Peyer's patch (tissue), 4 donors: ENCODE results near the gene DSG4. TPM values are rescaled to one million over a fixed set of nuclear protein-coding genes. Genes with fewer than 3 reads are reported as not detected.

Experiments
- DNase-seq, 3 donors: peaks; one replicate each; pipeline ENCODE4 v3.0.0-alpha.2; 2017 to 2019
- H3K27ac ChIP-seq, 4 donors: fragments of 200-600 bp; sonication (generic); one replicate each; pipeline ENCODE4 v1.5.1; 2016 to 2019
- H3K27me3 ChIP-seq, 2 donors: fragments of 200-600 bp; sonication (generic); one replicate each; pipeline ENCODE4 v1.5.1; 2019
- H3K36me3 ChIP-seq, 3 donors: fragments of 200-600 bp; sonication (generic); one replicate each; pipeline ENCODE4 v1.5.1; 2016 to 2019
- H3K4me1 ChIP-seq, 4 donors: fragments of 200-600 bp; sonication (generic); one replicate each; pipeline ENCODE4 v1.5.1; 2016 to 2019
- H3K4me3 ChIP-seq, 4 donors: fragments of 200-600 bp; sonication (generic); 1 replicate in 3 of 4; 2 replicates in 1 of 4; pipeline ENCODE4 v1.5.1; 2016 to 2019; ENCODE audit warnings: mild to moderate bottlenecking in 1 of 4
- H3K9me3 ChIP-seq, 4 donors: fragments of 200-600 bp; sonication (generic); one replicate each; pipeline ENCODE4 v1.5.1; 2016 to 2019; ENCODE audit warnings: mild to moderate bottlenecking in 1 of 4
- POLR2A ChIP-seq, 2 donors: fragments of 450-650 bp; IDR thresholded peaks; one replicate each; pipeline ENCODE4 v1.5.1; 2017; ENCODE audit warnings: antibody characterized with exemption in 2 of 2, mild to moderate bottlenecking in 2 of 2, moderate library complexity in 2 of 2
- total RNA-seq, 4 donors: library from RNA; depleted of rRNA; stranded (reverse); fragments of >200 nt; gene quantifications; one replicate each; pipeline ENCODE4 v1.1.0, GENCODE V29; 2016
- TF ChIP-seq, protein P1 (sequence below), 6 experiments: fragments of 450-650 bp in 4 of 6; fragments of 200-600 bp in 2 of 6; sonication (generic) in 1 of 6; IDR thresholded peaks; one replicate each; pipeline ENCODE4 v1.5.1; 2017 to 2019; ENCODE audit warnings: antibody characterized with exemption in 6 of 6, mild to moderate bottlenecking in 3 of 6, moderate library complexity in 1 of 6

The DSG4 gene
- total RNA-seq, 4 donors from 2014 or later: 0.35 to 0.38 TPM; not detected in 2

DNA sequence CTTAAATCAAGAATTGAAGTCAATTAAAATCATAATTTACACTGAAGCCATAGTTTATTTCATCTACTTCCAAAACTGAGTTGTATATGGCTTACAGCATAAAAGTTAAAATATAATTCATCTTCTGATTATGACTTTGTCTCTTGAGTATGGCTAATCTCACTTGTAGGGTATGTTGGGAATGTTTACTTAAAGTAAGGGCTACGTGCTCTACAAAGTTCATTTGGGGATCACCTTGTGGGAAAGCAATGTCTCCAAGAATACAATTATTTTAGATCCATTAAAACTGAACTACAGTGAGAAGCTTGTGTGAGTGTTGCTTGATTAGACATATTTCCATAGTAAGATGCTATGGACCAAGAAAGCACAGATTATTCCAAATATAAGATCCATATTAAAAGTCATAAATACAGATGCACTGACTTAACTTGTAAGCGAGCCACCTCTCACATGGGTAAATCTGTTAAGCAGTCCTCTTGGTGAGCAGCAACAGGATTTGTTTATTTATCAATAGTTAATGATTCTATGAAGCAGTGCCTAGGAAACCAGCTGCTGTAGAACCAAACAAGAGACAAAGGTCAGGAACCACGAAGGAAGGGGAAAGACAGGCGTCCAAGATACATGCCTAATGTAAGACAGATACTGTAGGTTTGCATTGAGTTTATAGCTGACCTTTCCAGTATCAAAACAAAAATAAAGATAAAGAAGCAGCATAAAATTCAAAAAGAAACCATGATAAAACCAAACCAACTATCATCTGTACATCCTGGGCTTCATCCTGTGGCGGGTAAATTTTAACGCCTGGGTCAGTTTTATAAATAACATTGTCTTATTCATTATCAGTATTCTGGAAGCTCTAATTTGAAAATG, 24.8 kb downstream of the DSG4 start:
- Histone ChIP-seq H3K36me3 (no peaks in the 10 kb centered on the region), H3K27ac (peak overlapping the region in 2 of 4 donors; percentile 8 to 37), H3K4me3 (no peak overlapping the region), H3K27me3 (no peaks in the 10 kb centered on the region), H3K9me3 (no peaks in the 10 kb centered on the region), H3K4me1 (peaks cover 0 to 47% (median 2%) of the 10 kb centered on the region in 4 donors)
- TF ChIP-seq, protein P1, sequence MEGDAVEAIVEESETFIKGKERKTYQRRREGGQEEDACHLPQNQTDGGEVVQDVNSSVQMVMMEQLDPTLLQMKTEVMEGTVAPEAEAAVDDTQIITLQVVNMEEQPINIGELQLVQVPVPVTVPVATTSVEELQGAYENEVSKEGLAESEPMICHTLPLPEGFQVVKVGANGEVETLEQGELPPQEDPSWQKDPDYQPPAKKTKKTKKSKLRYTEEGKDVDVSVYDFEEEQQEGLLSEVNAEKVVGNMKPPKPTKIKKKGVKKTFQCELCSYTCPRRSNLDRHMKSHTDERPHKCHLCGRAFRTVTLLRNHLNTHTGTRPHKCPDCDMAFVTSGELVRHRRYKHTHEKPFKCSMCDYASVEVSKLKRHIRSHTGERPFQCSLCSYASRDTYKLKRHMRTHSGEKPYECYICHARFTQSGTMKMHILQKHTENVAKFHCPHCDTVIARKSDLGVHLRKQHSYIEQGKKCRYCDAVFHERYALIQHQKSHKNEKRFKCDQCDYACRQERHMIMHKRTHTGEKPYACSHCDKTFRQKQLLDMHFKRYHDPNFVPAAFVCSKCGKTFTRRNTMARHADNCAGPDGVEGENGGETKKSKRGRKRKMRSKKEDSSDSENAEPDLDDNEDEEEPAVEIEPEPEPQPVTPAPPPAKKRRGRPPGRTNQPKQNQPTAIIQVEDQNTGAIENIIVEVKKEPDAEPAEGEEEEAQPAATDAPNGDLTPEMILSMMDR (IDR thresholded peaks at IDR 0.05): no peak
- no peak for TF ChIP-seq POLR2A (IDR thresholded peaks at IDR 0.05)
- peak in 1 of 3 donors; percentile 58 for DNase-seq

DNA sequence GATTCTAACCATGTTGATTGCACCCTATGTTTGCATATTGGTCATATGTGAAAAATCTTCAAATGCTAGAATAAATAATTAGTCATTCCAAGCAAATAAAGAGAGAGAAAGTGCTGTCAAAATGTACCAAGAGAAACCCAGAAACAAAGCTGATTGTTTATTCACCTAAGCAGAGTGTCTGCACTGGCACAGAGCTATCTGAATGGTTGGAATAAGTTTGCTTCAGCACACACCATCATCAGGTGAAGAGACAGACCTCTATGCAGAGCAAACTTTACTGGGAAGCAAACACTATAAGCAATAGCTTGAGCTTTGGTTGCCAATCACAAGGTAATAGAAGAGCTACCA, 25.4 kb downstream of the DSG4 start:
- Histone ChIP-seq H3K4me3 (no peak overlapping the region), H3K36me3 (no peaks in the 10 kb centered on the region), H3K4me1 (peaks cover 0 to 41% (median 2%) of the 10 kb centered on the region in 4 donors), H3K27ac (peak overlapping the region in 2 of 4 donors; percentile 8 to 29), H3K27me3 (no peaks in the 10 kb centered on the region), H3K9me3 (no peaks in the 10 kb centered on the region)
- TF ChIP-seq, protein P1 (IDR thresholded peaks at IDR 0.05): no peak
- TF ChIP-seq POLR2A (IDR thresholded peaks at IDR 0.05): no peak
- DNase-seq: no peak

DNA sequence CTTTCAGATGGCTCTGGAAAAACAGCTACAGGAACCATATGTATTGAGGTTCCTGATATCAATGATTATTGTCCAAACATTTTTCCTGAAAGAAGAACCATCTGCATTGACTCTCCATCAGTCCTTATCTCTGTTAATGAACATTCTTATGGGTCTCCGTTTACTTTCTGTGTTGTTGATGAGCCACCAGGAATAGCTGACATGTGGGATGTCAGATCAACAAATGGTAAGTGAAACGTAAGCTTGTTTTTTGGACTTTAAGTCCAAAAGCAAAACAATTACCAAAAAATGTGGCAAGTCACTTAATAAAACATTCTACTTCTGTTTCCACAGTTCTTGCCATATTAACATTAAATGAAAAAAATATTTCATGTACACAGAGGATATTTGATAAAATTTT, 26.8 kb downstream of the DSG4 start:
- DNase-seq: no peak
- no peak overlapping the region for H3K4me3 ChIP-seq

DNA sequence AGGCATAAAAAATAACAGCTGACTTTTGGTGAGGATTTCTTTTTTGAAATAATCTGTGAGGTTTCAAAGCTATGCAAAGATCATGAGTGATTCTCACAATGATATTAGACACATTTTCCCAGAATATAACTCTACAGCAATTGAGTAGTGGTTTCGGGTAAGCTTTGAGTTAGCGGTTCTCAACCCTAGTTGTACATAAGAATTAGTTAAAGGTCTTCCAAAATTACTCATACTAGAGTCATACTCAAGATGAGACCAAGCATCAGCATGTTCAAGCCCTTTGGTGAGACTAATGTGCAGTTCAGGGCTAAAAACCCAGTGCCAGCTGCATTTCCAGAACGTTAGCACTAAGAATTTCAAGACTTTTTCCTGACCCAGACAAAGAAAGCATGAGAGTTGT, 31.1 kb downstream of the DSG4 start:
- TF ChIP-seq, protein P1 (IDR thresholded peaks at IDR 0.05): no peak
- no peak for TF ChIP-seq POLR2A (IDR thresholded peaks at IDR 0.05)
- no peak for DNase-seq
- no peaks in the 10 kb centered on the region for H3K4me1 ChIP-seq
- H3K27ac ChIP-seq: no peak overlapping the region
- no peaks in the 10 kb centered on the region for H3K9me3 ChIP-seq
- H3K36me3 ChIP-seq: no peaks in the 10 kb centered on the region
- no peaks in the 10 kb centered on the region for H3K27me3 ChIP-seq
- H3K4me3 ChIP-seq: no peak overlapping the region

More for the DNA sequence above, 26.8 kb downstream of the DSG4 start:
- H3K36me3 ChIP-seq: no peaks in the 10 kb centered on the region
- peaks cover 0 to 29% (median 2%) of the 10 kb centered on the region in 4 donors for H3K4me1 ChIP-seq
- H3K27ac ChIP-seq: no peak overlapping the region
- no peaks in the 10 kb centered on the region for H3K9me3 ChIP-seq
- TF ChIP-seq, protein P1 (IDR thresholded peaks at IDR 0.05): no peak
- TF ChIP-seq POLR2A (IDR thresholded peaks at IDR 0.05): no peak
- H3K27me3 ChIP-seq: no peaks in the 10 kb centered on the region

DNA sequence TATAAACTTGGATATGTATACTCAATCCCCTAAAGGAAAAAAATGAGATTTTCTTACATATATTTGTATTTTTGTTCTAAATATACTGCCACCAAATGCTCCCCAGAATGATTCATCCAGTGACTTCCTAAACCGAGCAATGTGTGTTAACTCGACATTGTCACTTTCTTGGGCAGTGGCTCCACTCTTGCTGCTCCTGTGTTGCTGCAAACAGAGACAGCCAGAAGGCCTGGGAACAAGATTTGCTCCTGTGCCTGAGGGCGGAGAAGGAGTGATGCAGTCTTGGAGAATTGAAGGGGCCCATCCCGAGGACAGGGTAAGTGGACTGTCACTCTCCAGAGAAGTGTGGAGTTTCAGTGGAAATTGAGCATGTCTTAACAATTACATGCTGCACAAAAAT, 32.7 kb downstream of the DSG4 start:
- no peak overlapping the region for H3K27ac ChIP-seq
- no peaks in the 10 kb centered on the region for H3K36me3 ChIP-seq
- TF ChIP-seq POLR2A (IDR thresholded peaks at IDR 0.05): no peak
- TF ChIP-seq, protein P1 (IDR thresholded peaks at IDR 0.05): no peak
- H3K4me1 ChIP-seq: no peaks in the 10 kb centered on the region
- no peaks in the 10 kb centered on the region for H3K27me3 ChIP-seq
- no peak for DNase-seq
- H3K4me3 ChIP-seq: no peak overlapping the region
- H3K9me3 ChIP-seq: no peaks in the 10 kb centered on the region
